Smooth muscle cell (in vitro differentiated cells): ENCODE measurements around the gene SRXN1. TPM values are rescaled to one million over a fixed set of nuclear protein-coding genes. Genes with fewer than 3 reads are reported as not detected.

Experiments used
- DNase-seq: peaks from one replicate; lab custom pipeline; 2025; ENCODE audit not compliant: unreplicated experiment; lab: John Stamatoyannopoulos, UW
- H2AFZ ChIP-seq: fragments of 200-600 bp; sonication (generic); 2 replicates; pipeline ENCODE4 v1.6.0; 2016; ENCODE audit warnings: antibody characterized with exemption, low read depth, mild to moderate bottlenecking
- H3F3A ChIP-seq: fragments of 200-600 bp; sonication (generic); 2 replicates; pipeline ENCODE4 v1.6.0; 2017; ENCODE audit warnings: antibody characterized with exemption, low read depth
- H3K27ac ChIP-seq: fragments of 200-600 bp; sonication (generic); 2 replicates; pipeline ENCODE4 v1.5.1; 2016; ENCODE audit warnings: low read depth, mild to moderate bottlenecking
- H3K27me3 ChIP-seq: fragments of 200-600 bp; sonication (generic); 2 replicates; pipeline ENCODE4 v1.6.1; 2016; ENCODE audit warnings: low read depth, mild to moderate bottlenecking
- H3K36me3 ChIP-seq: fragments of 200-600 bp; sonication (generic); 2 replicates; pipeline ENCODE4 v1.5.1; 2016; ENCODE audit warnings: low read depth
- H3K4me1 ChIP-seq: fragments of 200-600 bp; sonication (generic); 2 replicates; pipeline ENCODE4 v1.5.1; 2016; ENCODE audit warnings: low read depth
- H3K4me2 ChIP-seq: fragments of 200-600 bp; sonication (generic); 2 replicates; pipeline ENCODE4 v1.6.0; 2016; ENCODE audit warnings: mild to moderate bottlenecking
- H3K4me3 ChIP-seq: fragments of 200-600 bp; sonication (generic); 2 replicates; pipeline ENCODE4 v1.5.1; 2016; ENCODE audit warnings: mild to moderate bottlenecking
- H3K79me2 ChIP-seq: fragments of 200-600 bp; sonication (generic); 2 replicates; pipeline ENCODE4 v1.6.0; 2016; ENCODE audit warnings: low read depth, mild to moderate bottlenecking
- H3K9ac ChIP-seq: fragments of 200-600 bp; sonication (generic); 2 replicates; pipeline ENCODE4 v1.6.0; 2016; ENCODE audit warnings: low read depth
- H3K9me3 ChIP-seq: fragments of 200-600 bp; sonication (generic); replicated peaks from 2 replicates; pipeline ENCODE4 v1.5.1; 2016; ENCODE audit warnings: low read depth
- H4K20me1 ChIP-seq: fragments of 200-600 bp; sonication (generic); 2 replicates; pipeline ENCODE4 v1.6.0; 2016; ENCODE audit warnings: low read depth
- CTCF ChIP-seq: fragments of 200-600 bp; sonication (generic); IDR thresholded peaks from 2 replicates; pipeline ENCODE4 v1.5.1; 2017; ENCODE audit warnings: borderline replicate concordance, mild to moderate bottlenecking, antibody characterized with exemption; ENCODE audit not compliant: insufficient read depth, poor library complexity, severe bottlenecking
- WGBS: methylation state at CpG from one replicate; pipeline ENCODE4 v1.1.7; 2016; ENCODE audit warnings: low lambda C conversion rate; 5-methylcytosine and 5-hydroxymethylcytosine counted together
- polyA plus RNA-seq: library from polyadenylated mRNA; unstranded; fragments of >200 nt; fragmentation: Nextera tagmentation; extraction: Ambion mirVana; gene quantifications from 2 replicates; pipeline ENCODE4 v1.2.1, GENCODE V29; 2016
- total RNA-seq: library from RNA; depleted of rRNA; stranded (reverse); fragments of >200 nt; gene quantifications from 2 replicates; pipeline ENCODE4 v1.2.3, GENCODE V29; 2014

Gene SRXN1
- total and polyA plus RNA-seq, 2 experiments from 2014 or later = 26.9 to 27.2 TPM

- Histone ChIP-seq H3F3A (no peaks in the 10 kb centered on the region), H3K36me3 (no peaks in the 10 kb centered on the region), H3K27ac (no peak overlapping the region), H3K4me2 (no peak overlapping the region), H4K20me1 (no peaks in the 10 kb centered on the region), H3K9ac (no peak overlapping the region), H3K4me3 (no peak overlapping the region), H3K79me2 (no peaks in the 10 kb centered on the region), H2AFZ (no peak overlapping the region), H3K9me3 (no peaks in the 10 kb centered on the region), H3K4me1 (peaks cover 8% of the 10 kb centered on the region), H3K27me3 (peaks cover 9% of the 10 kb centered on the region)
- TF ChIP-seq CTCF = no peak
- WGBS = 24% methylated on average over 5 of the region's 5 CpGs
- no peak for DNase-seq
These were observed 5.8 kb upstream of the SRXN1 start for GRCh38 chr20:658731-659291.

- H3K27ac ChIP-seq = no peak overlapping the region
- no peaks in the 10 kb centered on the region for H4K20me1 ChIP-seq
- DNase-seq = no peak
- H3K4me3 ChIP-seq = no peak overlapping the region
- H3K27me3 ChIP-seq = peaks cover 3% of the 10 kb centered on the region
- no peaks in the 10 kb centered on the region for H3K79me2 ChIP-seq
- no peaks in the 10 kb centered on the region for H3K9me3 ChIP-seq
- H2AFZ ChIP-seq = no peak overlapping the region
- WGBS = 28% methylated on average over 2 of the region's 2 CpGs
- H3K4me2 ChIP-seq = no peak overlapping the region
- TF ChIP-seq CTCF = no peak
- H3K4me1 ChIP-seq = peaks cover 12% of the 10 kb centered on the region
- H3F3A ChIP-seq = no peaks in the 10 kb centered on the region
- no peak overlapping the region for H3K9ac ChIP-seq
- no peaks in the 10 kb centered on the region for H3K36me3 ChIP-seq
These were observed 5.2 kb upstream of the SRXN1 start for GRCh38 chr20:658202-658601.

- Histone ChIP-seq H4K20me1 (peaks cover 16% of the 10 kb centered on the region), H3K36me3 (no peaks in the 10 kb centered on the region)
These were observed 3.0 kb upstream of the SRXN1 start for GRCh38 chr20:655726-656624.

More at GRCh38 chr20:655726-656624, 3.0 kb upstream of the SRXN1 start:
- no peaks in the 10 kb centered on the region for H3K79me2 ChIP-seq
- H3K27ac ChIP-seq = no peak overlapping the region
- no peaks in the 10 kb centered on the region for H3K9me3 ChIP-seq
- no peak for DNase-seq
- no peaks in the 10 kb centered on the region for H3K27me3 ChIP-seq
- H3K4me2 ChIP-seq = no peak overlapping the region
- 77% methylated on average over 11 of the region's 11 CpGs for WGBS
- H2AFZ ChIP-seq = no peak overlapping the region
- no peak overlapping the region for H3K4me3 ChIP-seq
- H3F3A ChIP-seq = no peaks in the 10 kb centered on the region
- no peak overlapping the region for H3K9ac ChIP-seq
- peaks cover 11% of the 10 kb centered on the region for H3K4me1 ChIP-seq
- TF ChIP-seq CTCF = no peak
